ENCODE data around the gene TRHDE.

GRCh38 chr12:72432037-72432604 lies 160.0 kb downstream of the TRHDE start:
- TF ChIP-seq CTCF (IDR thresholded peaks at IDR 0.05): no peak
- TF ChIP-seq POLR2A (IDR thresholded peaks at IDR 0.05): no peak
